ENCODE data around the gene PLS3. TPM values are rescaled to one million over a fixed set of nuclear protein-coding genes. Genes with fewer than 3 reads are reported as not detected.
"Not testable (repeated sequence)": the region's sequence is repeated elsewhere in the genome, so short reads cannot be mapped to it uniquely, and the experiment has no call there.

Gene PLS3
- total and polyA plus RNA-seq, 8 donors: 11.4 to 42.0 (median 23.2) TPM

DNA sequence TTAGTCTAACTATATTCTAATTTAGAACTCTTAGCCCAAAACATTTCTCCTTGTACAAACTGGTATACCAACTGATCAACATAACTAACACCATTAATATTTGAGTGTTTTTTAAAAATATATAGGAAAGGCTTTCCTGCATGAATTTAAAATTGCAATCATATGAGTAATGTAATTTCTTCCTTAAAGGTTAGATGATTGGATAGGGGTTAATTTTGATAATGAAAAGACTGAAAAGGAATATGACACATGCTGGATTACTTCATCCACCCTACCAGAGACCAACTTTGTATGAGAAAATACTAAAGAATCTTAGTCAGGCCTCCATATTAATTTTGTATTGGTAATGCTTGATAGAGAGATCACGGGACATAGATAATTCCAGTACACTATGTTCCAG, 25.1 kb upstream of the PLS3 start:
- intact Hi-C loops (cut with DNase I): no loop called here
- H3K4me1 ChIP-seq: no peaks in the 10 kb centered on the region
- TF ChIP-seq, protein P1, sequence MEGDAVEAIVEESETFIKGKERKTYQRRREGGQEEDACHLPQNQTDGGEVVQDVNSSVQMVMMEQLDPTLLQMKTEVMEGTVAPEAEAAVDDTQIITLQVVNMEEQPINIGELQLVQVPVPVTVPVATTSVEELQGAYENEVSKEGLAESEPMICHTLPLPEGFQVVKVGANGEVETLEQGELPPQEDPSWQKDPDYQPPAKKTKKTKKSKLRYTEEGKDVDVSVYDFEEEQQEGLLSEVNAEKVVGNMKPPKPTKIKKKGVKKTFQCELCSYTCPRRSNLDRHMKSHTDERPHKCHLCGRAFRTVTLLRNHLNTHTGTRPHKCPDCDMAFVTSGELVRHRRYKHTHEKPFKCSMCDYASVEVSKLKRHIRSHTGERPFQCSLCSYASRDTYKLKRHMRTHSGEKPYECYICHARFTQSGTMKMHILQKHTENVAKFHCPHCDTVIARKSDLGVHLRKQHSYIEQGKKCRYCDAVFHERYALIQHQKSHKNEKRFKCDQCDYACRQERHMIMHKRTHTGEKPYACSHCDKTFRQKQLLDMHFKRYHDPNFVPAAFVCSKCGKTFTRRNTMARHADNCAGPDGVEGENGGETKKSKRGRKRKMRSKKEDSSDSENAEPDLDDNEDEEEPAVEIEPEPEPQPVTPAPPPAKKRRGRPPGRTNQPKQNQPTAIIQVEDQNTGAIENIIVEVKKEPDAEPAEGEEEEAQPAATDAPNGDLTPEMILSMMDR (IDR thresholded peaks at IDR 0.05): no peak
- H3K27me3 ChIP-seq: peaks cover 0 to 9% (median 2%) of the 10 kb centered on the region in 4 donors
- WGBS, 2 donors: 73 to 86% methylated on average over 1 of the region's 1 CpG
- H3K27ac ChIP-seq: no peak overlapping the region
- ATAC-seq: no peak
- H3K36me3 ChIP-seq: no peaks in the 10 kb centered on the region
- no peak for DNase-seq
- no peak overlapping the region for H3K4me3 ChIP-seq
- no peak for FAIRE-seq
- no peaks in the 10 kb centered on the region for H3K9me3 ChIP-seq

GRCh38 chrX:115539841-115540240, 21.1 kb upstream of the PLS3 start:
- DNase-seq (no peak), ATAC-seq (no peak), FAIRE-seq (no peak)
- H3K4me1 ChIP-seq: no peaks in the 10 kb centered on the region
- 59 to 69% methylated on average over 2 of the region's 2 CpGs for WGBS, 2 donors
- H3K4me3 ChIP-seq: no peak overlapping the region
- H3K36me3 ChIP-seq: no peaks in the 10 kb centered on the region
- no peak overlapping the region for H3K27ac ChIP-seq
- H3K9me3 ChIP-seq: no peaks in the 10 kb centered on the region
- peaks cover 0 to 3% (median 0%) of the 10 kb centered on the region in 4 donors for H3K27me3 ChIP-seq
- TF ChIP-seq, protein P1 (IDR thresholded peaks at IDR 0.05): no peak
- intact Hi-C loops (cut with DNase I): no loop called here

- H3K4me1 ChIP-seq; H3K4me3 ChIP-seq; ATAC-seq; intact Hi-C loops (cut with DNase I); H3K27ac ChIP-seq; H3K9me3 ChIP-seq; H3K27me3 ChIP-seq; H3K36me3 ChIP-seq; DNase-seq; FAIRE-seq: not testable (repeated sequence)
- whole genome bisulfite sequencing, 2 donors: 72 to 76% methylated on average over 10 of the region's 10 CpGs
Measured at GRCh38 chrX:115541045-115541444, 19.9 kb upstream of the PLS3 start.

DNA sequence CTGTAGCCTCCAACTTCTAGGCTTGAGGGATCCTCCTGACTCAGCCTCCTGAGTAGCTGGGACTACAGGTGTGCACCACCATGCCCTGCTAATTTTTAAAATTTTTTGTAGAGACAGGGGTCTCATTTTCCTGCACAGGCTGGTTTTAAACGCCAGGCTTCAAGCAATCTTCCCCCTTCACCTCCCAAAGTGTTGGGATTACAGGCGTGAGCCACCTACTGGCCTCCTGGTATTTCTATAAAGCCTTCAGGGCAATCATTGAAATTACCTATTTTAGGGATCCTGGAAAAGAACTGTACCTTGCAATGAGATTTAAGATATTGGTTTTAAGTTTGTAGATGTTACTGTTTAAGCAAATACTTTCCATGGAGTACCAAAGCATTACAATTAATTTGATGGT, 13.5 kb upstream of the PLS3 start:
- no peak for ATAC-seq
- intact Hi-C loops (cut with DNase I): no loop called here
- H3K27ac ChIP-seq: no peak overlapping the region
- no peaks in the 10 kb centered on the region for H3K9me3 ChIP-seq
- peaks cover 0 to 13% (median 3%) of the 10 kb centered on the region in 4 donors for H3K27me3 ChIP-seq
- H3K4me1 ChIP-seq: no peaks in the 10 kb centered on the region
- H3K4me3 ChIP-seq: no peak overlapping the region
- no peaks in the 10 kb centered on the region for H3K36me3 ChIP-seq
- TF ChIP-seq, protein P1 (IDR thresholded peaks at IDR 0.05): no peak
- DNase-seq: no peak
- FAIRE-seq: no peak
- WGBS, 2 donors: 47 to 62% methylated on average over 2 of the region's 2 CpGs

GRCh38 chrX:115549008-115549407, 12.0 kb upstream of the PLS3 start:
- TF ChIP-seq, protein P1 (IDR thresholded peaks at IDR 0.05): no peak
- H3K27me3 ChIP-seq: peaks cover 0 to 13% (median 3%) of the 10 kb centered on the region in 4 donors
- intact Hi-C loops (cut with DNase I): no loop called here
- no peak overlapping the region for H3K4me3 ChIP-seq
- H3K27ac ChIP-seq: no peak overlapping the region
- ATAC-seq (no peak), FAIRE-seq (no peak), DNase-seq (no peak)
- H3K36me3 ChIP-seq: no peaks in the 10 kb centered on the region
- no peaks in the 10 kb centered on the region for H3K4me1 ChIP-seq
- WGBS, 2 donors: 52 to 64% methylated on average over 3 of the region's 3 CpGs
- H3K9me3 ChIP-seq: no peaks in the 10 kb centered on the region
